Activated B cell treated with CpG ODN at 0.5 μM for 24 hours (primary cell): ENCODE results near the gene TCERG1L. TPM values are rescaled to one million over a fixed set of nuclear protein-coding genes. Genes with fewer than 3 reads are reported as not detected.

ENCODE experiments used
- ATAC-seq: fragments of 200-7000 bp; cut with Tn5 transposase; one replicate; pipeline ENCODE4 v1.10.0; 2021; ENCODE audit warnings: low read depth, mild to moderate bottlenecking, moderate library complexity
- CTCF ChIA-PET: fragments of 350-600 bp; sonication (Branson Sonifier 250); formaldehyde crosslinking; loops from one replicate; lab custom pipeline; 2021; ENCODE audit warnings: antibody characterized with exemption; lab: Charles Lee
- POLR2A ChIA-PET: fragments of 350-600 bp; sonication (Branson Sonifier 250); formaldehyde crosslinking; loops from one replicate; lab custom pipeline; 2021; ENCODE audit warnings: antibody characterized with exemption; lab: Charles Lee
- DNase-seq: peaks from one replicate; pipeline ENCODE4 v3.0.0; 2022
- H3K27ac Mint-ChIP-seq: one replicate; pipeline ENCODE4 v1.8.0; 2020; ENCODE audit warnings: mixed read lengths
- H3K27me3 Mint-ChIP-seq: one replicate; pipeline ENCODE4 v1.8.0; 2021; ENCODE audit warnings: mixed read lengths
- H3K36me3 Mint-ChIP-seq: one replicate; pipeline ENCODE4 v1.8.0; 2021; ENCODE audit warnings: low read depth, mixed read lengths
- H3K4me1 Mint-ChIP-seq: one replicate; pipeline ENCODE4 v1.8.0; 2021; ENCODE audit warnings: mixed read lengths
- H3K4me3 Mint-ChIP-seq: one replicate; pipeline ENCODE4 v1.8.0; 2020; ENCODE audit warnings: mild to moderate bottlenecking, mixed read lengths
- H3K9me3 Mint-ChIP-seq: one replicate; pipeline ENCODE4 v1.8.0; 2020; ENCODE audit warnings: mixed read lengths
- intact Hi-C: fragments of 100-400 bp; cut with micrococcal nuclease; formaldehyde crosslinking; loops from one replicate; pipeline ENCODE4 v1.15.1; 2024
- total RNA-seq: library from RNA; stranded (reverse); gene quantifications from 2 replicates; pipeline ENCODE4 v1.2.3, GENCODE V29; 2022
- TF ChIP-seq, protein P1 (sequence below): fragments of 200-600 bp; IDR thresholded peaks from one replicate; pipeline ENCODE4 v1.8.0; 2022; ENCODE audit warnings: antibody characterized with exemption, mild to moderate bottlenecking

TCERG1L gene
- total RNA-seq, 1 donor from 2014 or later, result not detected

DNA sequence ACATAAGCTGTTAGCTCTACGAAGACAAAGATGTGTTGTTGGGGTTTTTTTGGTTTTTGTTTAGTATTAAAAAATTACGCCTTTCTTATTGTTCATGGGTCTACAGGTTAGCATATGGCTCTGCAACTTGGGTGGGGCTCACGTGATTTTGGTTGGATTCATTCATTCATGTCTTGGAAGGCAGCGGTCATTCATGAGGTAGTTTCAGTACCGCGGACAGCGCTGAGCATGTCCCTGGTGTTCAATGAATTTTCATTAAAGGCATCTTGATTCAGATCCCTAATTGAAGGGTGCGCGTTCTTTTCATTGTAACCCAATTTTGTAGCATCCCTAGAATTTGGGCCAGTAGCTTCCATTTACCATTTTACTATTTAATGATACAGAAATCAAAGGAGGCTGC is 42.9 kb upstream of the TCERG1L start:
- peaks cover 3% of the 10 kb centered on the region for H3K27me3 Mint-ChIP-seq
- intact Hi-C loops, result no loop called here
- TF ChIP-seq, protein P1, sequence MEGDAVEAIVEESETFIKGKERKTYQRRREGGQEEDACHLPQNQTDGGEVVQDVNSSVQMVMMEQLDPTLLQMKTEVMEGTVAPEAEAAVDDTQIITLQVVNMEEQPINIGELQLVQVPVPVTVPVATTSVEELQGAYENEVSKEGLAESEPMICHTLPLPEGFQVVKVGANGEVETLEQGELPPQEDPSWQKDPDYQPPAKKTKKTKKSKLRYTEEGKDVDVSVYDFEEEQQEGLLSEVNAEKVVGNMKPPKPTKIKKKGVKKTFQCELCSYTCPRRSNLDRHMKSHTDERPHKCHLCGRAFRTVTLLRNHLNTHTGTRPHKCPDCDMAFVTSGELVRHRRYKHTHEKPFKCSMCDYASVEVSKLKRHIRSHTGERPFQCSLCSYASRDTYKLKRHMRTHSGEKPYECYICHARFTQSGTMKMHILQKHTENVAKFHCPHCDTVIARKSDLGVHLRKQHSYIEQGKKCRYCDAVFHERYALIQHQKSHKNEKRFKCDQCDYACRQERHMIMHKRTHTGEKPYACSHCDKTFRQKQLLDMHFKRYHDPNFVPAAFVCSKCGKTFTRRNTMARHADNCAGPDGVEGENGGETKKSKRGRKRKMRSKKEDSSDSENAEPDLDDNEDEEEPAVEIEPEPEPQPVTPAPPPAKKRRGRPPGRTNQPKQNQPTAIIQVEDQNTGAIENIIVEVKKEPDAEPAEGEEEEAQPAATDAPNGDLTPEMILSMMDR, result no peak
- no peak for ATAC-seq
- CTCF ChIA-PET, result no interaction called here
- no peak overlapping the region for H3K4me3 Mint-ChIP-seq
- no peaks in the 10 kb centered on the region for H3K36me3 Mint-ChIP-seq
- H3K4me1 Mint-ChIP-seq, result no peaks in the 10 kb centered on the region
- DNase-seq, result no peak
- peaks cover under 1% of the 10 kb centered on the region for H3K9me3 Mint-ChIP-seq
- POLR2A ChIA-PET, result no interaction called here
- H3K27ac Mint-ChIP-seq, result no peak overlapping the region

DNA sequence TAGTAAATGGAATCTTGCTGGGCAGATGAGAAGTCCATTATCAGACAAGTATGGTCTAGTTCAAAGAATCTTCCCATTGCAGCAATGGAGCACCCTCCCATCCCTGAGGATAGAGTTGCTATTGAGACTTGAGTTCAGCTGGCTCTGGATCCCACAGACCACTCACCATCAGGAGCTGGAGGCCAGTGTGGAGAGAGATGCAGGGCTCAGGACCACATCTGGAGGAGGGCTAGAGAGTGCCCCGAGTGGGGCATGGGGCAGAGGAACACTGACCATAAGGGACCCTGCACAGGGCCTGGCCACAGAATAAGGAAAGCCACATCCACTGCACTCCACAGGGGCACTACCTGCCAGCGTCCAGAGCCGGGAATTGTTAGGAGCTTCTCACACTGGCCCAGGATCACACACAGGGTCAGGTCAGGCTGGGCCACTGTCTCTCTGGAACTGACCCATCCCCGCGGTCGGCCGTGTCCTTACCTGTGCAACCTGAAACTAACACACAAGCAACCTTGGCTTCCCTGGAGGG is 41.3 kb upstream of the TCERG1L start:
- CTCF ChIA-PET, result no interaction called here
- TF ChIP-seq, protein P1, result no peak
- no peaks in the 10 kb centered on the region for H3K4me1 Mint-ChIP-seq
- intact Hi-C loops, result no loop called here
- H3K27me3 Mint-ChIP-seq, result peaks cover 3% of the 10 kb centered on the region
- ATAC-seq, result no peak
- no peaks in the 10 kb centered on the region for H3K36me3 Mint-ChIP-seq
- no peak for DNase-seq
- H3K27ac Mint-ChIP-seq, result no peak overlapping the region
- H3K4me3 Mint-ChIP-seq, result no peak overlapping the region
- POLR2A ChIA-PET, result no interaction called here
- no peaks in the 10 kb centered on the region for H3K9me3 Mint-ChIP-seq

DNA sequence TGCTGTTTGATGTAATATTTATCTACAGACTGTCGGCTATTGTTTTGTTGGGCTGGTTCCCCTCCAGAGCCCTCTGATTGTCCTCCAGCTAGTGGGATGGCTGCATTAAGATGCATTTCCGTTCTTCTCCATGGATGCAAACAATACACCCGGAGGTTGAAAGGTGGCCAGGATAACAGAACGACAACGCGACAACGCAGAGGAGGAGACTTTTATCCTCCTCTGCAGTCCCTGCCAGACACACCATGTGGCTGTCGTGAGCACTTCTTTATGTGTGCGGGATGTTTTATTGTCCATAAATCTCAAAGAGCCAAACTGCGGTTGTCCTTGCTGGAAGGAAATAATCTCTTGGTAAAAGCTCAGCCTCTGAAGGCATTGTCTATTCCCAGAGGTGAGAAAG is 39.1 kb upstream of the TCERG1L start:
- no peak for ATAC-seq
- TF ChIP-seq, protein P1, result no peak
- Mint-ChIP-seq H3K27me3 (peaks cover 3% of the 10 kb centered on the region), H3K9me3 (no peaks in the 10 kb centered on the region), H3K36me3 (no peaks in the 10 kb centered on the region), H3K4me3 (no peak overlapping the region), H3K4me1 (no peaks in the 10 kb centered on the region), H3K27ac (no peak overlapping the region)
- ChIA-PET POLR2A (no interaction called here), CTCF (no interaction called here)
- DNase-seq, result no peak
- intact Hi-C loops, result no loop called here

DNA sequence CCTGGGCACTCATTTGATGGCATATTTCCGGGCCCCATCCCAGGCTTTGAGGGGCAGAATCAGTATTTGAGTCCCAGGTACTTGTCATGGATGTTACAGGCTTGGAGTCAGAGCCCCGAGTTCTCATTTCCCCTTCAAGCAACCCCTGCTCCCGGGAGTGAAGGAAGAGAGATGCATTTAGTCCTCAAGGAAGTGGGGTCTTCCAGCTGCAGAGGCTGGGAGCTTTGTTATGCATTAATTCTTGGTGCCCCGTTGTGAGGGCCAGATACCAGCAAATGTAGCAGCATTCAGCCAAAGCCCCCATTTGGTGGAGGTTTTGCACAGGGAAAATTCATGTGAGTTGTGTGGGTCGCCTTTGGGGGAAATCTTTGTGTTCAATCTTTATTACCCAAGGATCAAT is 38.7 kb upstream of the TCERG1L start:
- no peaks in the 10 kb centered on the region for H3K9me3 Mint-ChIP-seq
- no peak overlapping the region for H3K4me3 Mint-ChIP-seq
- DNase-seq (no peak), ATAC-seq (no peak)
- H3K27ac Mint-ChIP-seq, result no peak overlapping the region
- peaks cover 3% of the 10 kb centered on the region for H3K27me3 Mint-ChIP-seq
- intact Hi-C loops, result no loop called here
- POLR2A ChIA-PET, result no interaction called here
- TF ChIP-seq, protein P1, result no peak
- H3K4me1 Mint-ChIP-seq, result no peaks in the 10 kb centered on the region
- CTCF ChIA-PET, result no interaction called here
- no peaks in the 10 kb centered on the region for H3K36me3 Mint-ChIP-seq

DNA sequence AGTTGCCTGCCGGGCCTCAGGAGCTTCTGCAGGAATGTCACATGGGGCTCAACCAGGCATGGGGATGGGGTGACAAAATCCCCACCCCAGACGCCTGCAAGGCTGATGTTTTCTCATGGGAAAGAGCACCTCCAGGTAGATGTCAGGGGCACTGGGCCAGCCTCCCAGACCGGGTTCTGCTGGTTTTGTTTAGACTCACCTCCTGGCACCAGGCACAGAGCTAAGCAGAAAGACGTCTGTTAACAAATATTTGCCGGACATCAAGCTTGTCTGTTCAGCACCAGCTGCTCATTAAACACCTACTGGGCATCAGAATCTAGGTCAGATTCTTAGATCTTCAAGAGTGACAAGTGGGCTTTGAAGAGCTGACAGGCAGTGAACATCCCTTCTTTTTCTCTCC is 34.9 kb upstream of the TCERG1L start:
- ChIA-PET POLR2A (no interaction called here), CTCF (no interaction called here)
- no peak overlapping the region for H3K4me3 Mint-ChIP-seq
- ATAC-seq (no peak), DNase-seq (no peak)
- H3K27me3 Mint-ChIP-seq, result peaks cover 3% of the 10 kb centered on the region
- no peaks in the 10 kb centered on the region for H3K4me1 Mint-ChIP-seq
- H3K27ac Mint-ChIP-seq, result no peak overlapping the region
- intact Hi-C loops, result no loop called here
- H3K9me3 Mint-ChIP-seq, result no peaks in the 10 kb centered on the region
- no peaks in the 10 kb centered on the region for H3K36me3 Mint-ChIP-seq
- TF ChIP-seq, protein P1, result no peak
